SH-SY5Y (cell line): ENCODE measurements around the gene ZNF469.

Experiments
- GATA2 ChIP-seq: IDR thresholded peaks from 2 replicates; pipeline ENCODE4 v1.6.1; 2011; ENCODE audit warnings: mild to moderate bottlenecking, low read depth, low read length
- GATA3 ChIP-seq: IDR thresholded peaks from 2 replicates; pipeline ENCODE4 v1.6.1; 2011; ENCODE audit warnings: low read depth, mild to moderate bottlenecking, low read length, moderate library complexity

DNA sequence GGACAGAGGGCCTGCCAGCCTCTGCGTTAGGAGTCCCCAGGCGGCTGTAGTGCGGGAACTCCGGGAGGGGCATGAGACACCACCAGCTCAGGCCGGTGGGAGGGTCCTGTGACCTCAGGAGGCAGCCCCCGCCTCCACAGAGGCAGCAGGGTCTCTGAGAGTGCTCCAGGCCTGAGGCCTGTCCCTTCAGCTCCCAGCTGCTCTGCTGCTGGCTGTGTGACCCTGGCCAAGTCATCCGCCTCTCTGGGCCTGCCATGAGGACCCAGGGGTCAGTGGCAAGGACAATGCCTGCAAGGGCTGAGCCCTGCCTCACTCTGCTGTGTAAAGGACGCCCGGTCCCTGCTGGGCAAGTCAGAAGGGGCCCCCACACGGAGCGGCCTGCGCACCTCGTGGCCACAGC is 43.3 kb downstream of the ZNF469 start:
- TF ChIP-seq GATA2: no peak
- no peak for TF ChIP-seq GATA3
